ENCODE results near the gene MED12L. TPM values are rescaled to one million over a fixed set of nuclear protein-coding genes. Genes with fewer than 3 reads are reported as not detected.

MED12L gene
- polyA plus RNA-seq, 1 donor from 2014 or later = 28.5 TPM

DNA sequence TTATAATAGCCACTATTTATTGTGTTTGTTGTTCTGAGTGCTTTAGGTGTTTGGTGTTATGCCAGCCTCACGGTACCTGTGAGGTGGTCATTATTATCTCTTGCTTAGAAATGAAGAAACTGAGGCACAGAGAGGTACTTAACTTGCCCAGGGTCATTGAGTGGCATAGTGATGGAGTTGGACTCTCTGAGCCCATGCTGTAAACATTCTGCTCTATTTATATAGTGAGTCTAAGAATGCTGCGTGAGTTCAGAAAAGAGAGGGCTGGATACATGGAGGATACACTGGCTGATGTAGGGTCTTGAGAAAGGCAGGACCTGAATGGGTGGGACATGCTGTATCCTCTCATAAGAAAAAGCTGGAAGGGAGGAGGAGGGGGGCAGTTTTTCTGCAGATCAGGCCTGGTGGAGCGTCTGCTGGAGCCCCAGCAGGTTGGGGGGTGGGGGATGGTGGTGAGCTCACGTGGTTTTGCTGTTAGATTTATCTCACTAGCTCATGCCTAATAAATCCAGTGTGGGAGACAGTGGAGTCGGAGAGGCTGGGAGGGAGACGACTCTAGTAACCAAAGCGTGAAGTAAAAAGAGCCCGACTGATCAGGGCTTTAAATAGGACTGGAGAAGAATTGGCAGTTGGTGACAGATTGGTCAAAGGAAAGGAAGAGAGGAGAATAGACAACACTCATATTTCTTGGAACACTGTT is 16.0 kb downstream of the MED12L start:
- no peak for TF ChIP-seq TAF1 (IDR thresholded peaks at IDR 0.05; ENCODE audit: low read depth)
- no peak for TF ChIP-seq RAD21 (conservative IDR thresholded peaks at IDR 0.05)
- TF ChIP-seq SMC3 (conservative IDR thresholded peaks at IDR 0.05; ENCODE audit: poor library complexity) = no peak
- Histone ChIP-seq H2AFZ (ENCODE audit: low read depth, low read length) (no peak overlapping the region), H3K27ac (ENCODE audit: low read length) (no peak overlapping the region), H3K9me2 (ENCODE audit: insufficient read depth, low read length) (no peaks in the 10 kb centered on the region), H3K4me2 (ENCODE audit: low read length) (no peak overlapping the region), H3K79me2 (replicated peaks; ENCODE audit: insufficient read depth, low read length) (peaks cover 94% of the 10 kb centered on the region), H3K36me3 (ENCODE audit: insufficient read depth, low read length) (peaks cover under 1% of the 10 kb centered on the region), H3F3A (ENCODE audit: insufficient read depth, low read length, poor library complexity, severe bottlenecking) (no peaks in the 10 kb centered on the region), H4K20me1 (ENCODE audit: insufficient read depth) (peaks cover 30% of the 10 kb centered on the region), H3K27me3 (ENCODE audit: insufficient read depth, low read depth, low read length) (no peaks in the 10 kb centered on the region), H3K9me3 (ENCODE audit: low read length) (no peaks in the 10 kb centered on the region), H3K9ac (ENCODE audit: low read length) (no peak overlapping the region), H3K4me3 (ENCODE audit: low read length) (no peak overlapping the region)

DNA sequence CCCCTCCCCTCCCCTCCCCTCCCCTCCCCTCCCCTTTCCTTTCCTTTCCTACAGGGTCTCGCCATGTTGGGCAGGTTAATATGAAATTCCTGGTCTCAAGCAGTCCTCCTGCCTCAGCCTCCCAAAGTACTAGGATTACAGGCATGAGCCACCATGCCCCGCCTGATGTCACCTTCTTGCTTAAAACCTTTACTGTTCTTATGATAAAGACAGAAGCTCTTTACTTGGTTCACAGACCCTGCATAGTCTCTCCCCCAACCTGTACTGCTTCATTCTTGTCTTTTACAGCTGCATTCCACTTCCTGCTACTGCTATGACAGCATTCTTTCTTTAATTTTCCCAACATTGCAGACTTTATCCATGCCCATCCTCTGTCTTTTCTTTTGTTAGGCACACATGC is 20.8 kb downstream of the MED12L start:
- peaks cover 89% of the 10 kb centered on the region for H3K79me2 ChIP-seq (replicated peaks; ENCODE audit: insufficient read depth, low read length)
- no peaks in the 10 kb centered on the region for H3K27me3 ChIP-seq (ENCODE audit: insufficient read depth, low read depth, low read length)
- no peak overlapping the region for H3K9ac ChIP-seq (ENCODE audit: low read length)
- H4K20me1 ChIP-seq (ENCODE audit: insufficient read depth) = peaks cover 32% of the 10 kb centered on the region
- H3K36me3 ChIP-seq (ENCODE audit: insufficient read depth, low read length) = peaks cover 3% of the 10 kb centered on the region
- no peaks in the 10 kb centered on the region for H3K9me3 ChIP-seq (ENCODE audit: low read length)
- TF ChIP-seq RAD21 (conservative IDR thresholded peaks at IDR 0.05) (no peak), MXI1 (conservative IDR thresholded peaks at IDR 0.05; ENCODE audit: poor library complexity, severe bottlenecking) (no peak), TAF1 (IDR thresholded peaks at IDR 0.05; ENCODE audit: low read depth) (no peak), POLR2AphosphoS5 (IDR thresholded peaks at IDR 0.05) (no peak), EZH2 (IDR thresholded peaks at IDR 0.05; ENCODE audit: borderline replicate concordance, insufficient read depth, low read length, poor library complexity, severe bottlenecking) (no peak), EP300 (conservative IDR thresholded peaks at IDR 0.05; ENCODE audit: poor library complexity, severe bottlenecking) (no peak), SMC3 (conservative IDR thresholded peaks at IDR 0.05; ENCODE audit: poor library complexity) (no peak)
- TF ChIP-seq, protein P1, sequence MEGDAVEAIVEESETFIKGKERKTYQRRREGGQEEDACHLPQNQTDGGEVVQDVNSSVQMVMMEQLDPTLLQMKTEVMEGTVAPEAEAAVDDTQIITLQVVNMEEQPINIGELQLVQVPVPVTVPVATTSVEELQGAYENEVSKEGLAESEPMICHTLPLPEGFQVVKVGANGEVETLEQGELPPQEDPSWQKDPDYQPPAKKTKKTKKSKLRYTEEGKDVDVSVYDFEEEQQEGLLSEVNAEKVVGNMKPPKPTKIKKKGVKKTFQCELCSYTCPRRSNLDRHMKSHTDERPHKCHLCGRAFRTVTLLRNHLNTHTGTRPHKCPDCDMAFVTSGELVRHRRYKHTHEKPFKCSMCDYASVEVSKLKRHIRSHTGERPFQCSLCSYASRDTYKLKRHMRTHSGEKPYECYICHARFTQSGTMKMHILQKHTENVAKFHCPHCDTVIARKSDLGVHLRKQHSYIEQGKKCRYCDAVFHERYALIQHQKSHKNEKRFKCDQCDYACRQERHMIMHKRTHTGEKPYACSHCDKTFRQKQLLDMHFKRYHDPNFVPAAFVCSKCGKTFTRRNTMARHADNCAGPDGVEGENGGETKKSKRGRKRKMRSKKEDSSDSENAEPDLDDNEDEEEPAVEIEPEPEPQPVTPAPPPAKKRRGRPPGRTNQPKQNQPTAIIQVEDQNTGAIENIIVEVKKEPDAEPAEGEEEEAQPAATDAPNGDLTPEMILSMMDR (IDR thresholded peaks at IDR 0.05; ENCODE audit: poor library complexity, severe bottlenecking) = no peak
- TF ChIP-seq, protein P2, sequence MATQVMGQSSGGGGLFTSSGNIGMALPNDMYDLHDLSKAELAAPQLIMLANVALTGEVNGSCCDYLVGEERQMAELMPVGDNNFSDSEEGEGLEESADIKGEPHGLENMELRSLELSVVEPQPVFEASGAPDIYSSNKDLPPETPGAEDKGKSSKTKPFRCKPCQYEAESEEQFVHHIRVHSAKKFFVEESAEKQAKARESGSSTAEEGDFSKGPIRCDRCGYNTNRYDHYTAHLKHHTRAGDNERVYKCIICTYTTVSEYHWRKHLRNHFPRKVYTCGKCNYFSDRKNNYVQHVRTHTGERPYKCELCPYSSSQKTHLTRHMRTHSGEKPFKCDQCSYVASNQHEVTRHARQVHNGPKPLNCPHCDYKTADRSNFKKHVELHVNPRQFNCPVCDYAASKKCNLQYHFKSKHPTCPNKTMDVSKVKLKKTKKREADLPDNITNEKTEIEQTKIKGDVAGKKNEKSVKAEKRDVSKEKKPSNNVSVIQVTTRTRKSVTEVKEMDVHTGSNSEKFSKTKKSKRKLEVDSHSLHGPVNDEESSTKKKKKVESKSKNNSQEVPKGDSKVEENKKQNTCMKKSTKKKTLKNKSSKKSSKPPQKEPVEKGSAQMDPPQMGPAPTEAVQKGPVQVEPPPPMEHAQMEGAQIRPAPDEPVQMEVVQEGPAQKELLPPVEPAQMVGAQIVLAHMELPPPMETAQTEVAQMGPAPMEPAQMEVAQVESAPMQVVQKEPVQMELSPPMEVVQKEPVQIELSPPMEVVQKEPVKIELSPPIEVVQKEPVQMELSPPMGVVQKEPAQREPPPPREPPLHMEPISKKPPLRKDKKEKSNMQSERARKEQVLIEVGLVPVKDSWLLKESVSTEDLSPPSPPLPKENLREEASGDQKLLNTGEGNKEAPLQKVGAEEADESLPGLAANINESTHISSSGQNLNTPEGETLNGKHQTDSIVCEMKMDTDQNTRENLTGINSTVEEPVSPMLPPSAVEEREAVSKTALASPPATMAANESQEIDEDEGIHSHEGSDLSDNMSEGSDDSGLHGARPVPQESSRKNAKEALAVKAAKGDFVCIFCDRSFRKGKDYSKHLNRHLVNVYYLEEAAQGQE (IDR thresholded peaks at IDR 0.05; ENCODE audit: borderline replicate concordance) = no peak
- no peak overlapping the region for H3K4me2 ChIP-seq (ENCODE audit: low read length)
- H3K27ac ChIP-seq (ENCODE audit: low read length) = no peak overlapping the region
- no peaks in the 10 kb centered on the region for H3F3A ChIP-seq (ENCODE audit: insufficient read depth, low read length, poor library complexity, severe bottlenecking)
- no peak overlapping the region for H2AFZ ChIP-seq (ENCODE audit: low read depth, low read length)
- H3K4me3 ChIP-seq (ENCODE audit: low read length) = no peak overlapping the region
- H3K9me2 ChIP-seq (ENCODE audit: insufficient read depth, low read length) = no peaks in the 10 kb centered on the region
